GM12875 (cell line): ENCODE measurements around the gene NUP85.

Experiments
- H3K4me3 ChIP-seq: one replicate; pipeline ENCODE4 v1.5.1; 2011; ENCODE audit warnings: low read depth, low read length, control low read depth
- TF ChIP-seq, protein P1 (sequence below): IDR thresholded peaks from 2 replicates; pipeline ENCODE4 v1.5.1; 2011; ENCODE audit warnings: low read depth, mild to moderate bottlenecking, control low read depth, inconsistent platforms, low read length, moderate library complexity, borderline replicate concordance; ENCODE audit not compliant: insufficient read depth

The NUP85 gene

DNA sequence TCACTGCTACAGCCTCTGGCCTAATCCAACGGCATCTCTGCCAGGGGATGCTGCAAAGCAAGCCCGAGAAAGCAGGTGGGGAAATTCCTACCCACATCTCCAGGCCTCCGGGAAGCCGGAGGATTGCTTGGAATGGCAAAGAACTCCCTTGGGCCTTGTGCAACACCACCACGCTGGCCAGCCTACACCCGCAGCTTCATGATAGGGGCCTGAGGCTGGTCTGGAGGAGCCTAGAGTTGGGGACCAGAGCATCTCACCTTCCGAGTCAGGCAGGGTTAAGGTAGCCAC is 35.6 kb downstream of the NUP85 start:
- no peak overlapping the region for H3K4me3 ChIP-seq
- TF ChIP-seq, protein P1, sequence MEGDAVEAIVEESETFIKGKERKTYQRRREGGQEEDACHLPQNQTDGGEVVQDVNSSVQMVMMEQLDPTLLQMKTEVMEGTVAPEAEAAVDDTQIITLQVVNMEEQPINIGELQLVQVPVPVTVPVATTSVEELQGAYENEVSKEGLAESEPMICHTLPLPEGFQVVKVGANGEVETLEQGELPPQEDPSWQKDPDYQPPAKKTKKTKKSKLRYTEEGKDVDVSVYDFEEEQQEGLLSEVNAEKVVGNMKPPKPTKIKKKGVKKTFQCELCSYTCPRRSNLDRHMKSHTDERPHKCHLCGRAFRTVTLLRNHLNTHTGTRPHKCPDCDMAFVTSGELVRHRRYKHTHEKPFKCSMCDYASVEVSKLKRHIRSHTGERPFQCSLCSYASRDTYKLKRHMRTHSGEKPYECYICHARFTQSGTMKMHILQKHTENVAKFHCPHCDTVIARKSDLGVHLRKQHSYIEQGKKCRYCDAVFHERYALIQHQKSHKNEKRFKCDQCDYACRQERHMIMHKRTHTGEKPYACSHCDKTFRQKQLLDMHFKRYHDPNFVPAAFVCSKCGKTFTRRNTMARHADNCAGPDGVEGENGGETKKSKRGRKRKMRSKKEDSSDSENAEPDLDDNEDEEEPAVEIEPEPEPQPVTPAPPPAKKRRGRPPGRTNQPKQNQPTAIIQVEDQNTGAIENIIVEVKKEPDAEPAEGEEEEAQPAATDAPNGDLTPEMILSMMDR: no peak

DNA sequence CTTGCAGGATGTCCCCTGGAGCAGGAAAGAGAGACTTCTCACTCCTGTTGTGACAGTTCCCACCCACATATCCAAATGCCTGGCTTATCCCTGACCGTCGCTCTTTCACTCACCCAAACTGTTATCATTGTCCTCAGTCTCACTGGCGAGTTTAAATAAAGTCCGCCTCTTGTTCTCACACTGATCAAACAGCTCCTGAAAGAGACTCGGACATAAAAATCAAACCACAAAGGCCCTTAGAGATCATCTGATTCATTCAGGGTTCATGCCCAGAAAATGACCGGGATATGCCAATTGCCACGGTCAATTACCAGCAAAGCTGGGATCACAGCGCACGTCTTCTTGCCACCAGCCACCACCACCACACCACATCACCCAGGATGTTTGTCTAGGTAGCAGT is 36.0 kb downstream of the NUP85 start:
- H3K4me3 ChIP-seq: no peak overlapping the region
- TF ChIP-seq, protein P1: no peak

DNA sequence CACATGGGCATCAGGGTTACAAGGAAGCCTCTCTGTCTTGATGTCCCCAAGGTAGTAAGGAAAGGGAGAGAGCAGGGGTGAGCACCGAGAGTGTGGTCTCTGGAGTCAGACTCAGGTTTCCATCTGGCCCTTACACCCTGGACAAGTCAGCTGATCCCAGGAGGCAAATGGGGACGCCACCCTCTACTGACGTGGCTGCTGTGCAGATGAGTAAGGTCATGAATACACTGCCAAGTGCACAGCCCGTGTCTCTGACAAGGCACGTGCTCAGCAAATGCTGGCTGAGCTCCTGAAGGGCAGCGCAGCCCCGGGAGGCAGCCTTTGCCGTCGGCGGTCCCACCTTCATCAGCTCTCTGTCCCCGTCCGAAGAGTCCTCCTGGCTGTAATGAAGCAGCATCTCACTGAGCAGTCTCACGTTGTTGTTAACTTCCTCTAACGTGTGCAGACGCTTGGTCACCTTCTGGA is 36.5 kb downstream of the NUP85 start:
- H3K4me3 ChIP-seq: no peak overlapping the region
- TF ChIP-seq, protein P1: no peak

DNA sequence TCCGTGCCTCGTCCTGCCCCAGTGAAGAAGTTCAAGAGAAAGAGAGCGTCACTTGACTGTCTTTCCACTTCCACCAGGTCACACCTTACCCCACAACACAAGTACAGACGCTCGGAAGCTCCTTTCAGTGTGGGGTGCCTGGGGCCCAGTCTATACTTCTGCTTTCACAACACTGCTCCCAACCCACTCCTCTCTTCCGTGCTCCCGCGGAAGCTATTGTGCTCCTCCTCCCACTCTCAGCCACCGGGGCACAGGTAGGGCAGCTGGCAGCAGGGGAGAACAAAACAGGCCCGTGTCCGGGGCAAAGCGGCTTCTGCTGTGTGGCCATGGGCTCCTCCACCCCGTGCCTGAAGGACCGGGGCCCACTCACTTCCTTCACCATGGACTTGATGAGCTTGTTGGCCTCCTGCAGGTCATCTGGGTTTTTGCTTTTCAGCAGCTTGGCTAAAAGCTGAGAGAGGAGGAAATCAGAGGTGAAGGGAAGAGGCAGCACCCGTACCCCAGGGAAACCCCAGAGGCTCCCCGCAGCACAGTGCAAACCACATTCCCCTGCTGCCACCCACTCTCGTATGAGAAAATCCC is 37.1 kb downstream of the NUP85 start:
- TF ChIP-seq, protein P1: no peak
- H3K4me3 ChIP-seq: no peak overlapping the region

DNA sequence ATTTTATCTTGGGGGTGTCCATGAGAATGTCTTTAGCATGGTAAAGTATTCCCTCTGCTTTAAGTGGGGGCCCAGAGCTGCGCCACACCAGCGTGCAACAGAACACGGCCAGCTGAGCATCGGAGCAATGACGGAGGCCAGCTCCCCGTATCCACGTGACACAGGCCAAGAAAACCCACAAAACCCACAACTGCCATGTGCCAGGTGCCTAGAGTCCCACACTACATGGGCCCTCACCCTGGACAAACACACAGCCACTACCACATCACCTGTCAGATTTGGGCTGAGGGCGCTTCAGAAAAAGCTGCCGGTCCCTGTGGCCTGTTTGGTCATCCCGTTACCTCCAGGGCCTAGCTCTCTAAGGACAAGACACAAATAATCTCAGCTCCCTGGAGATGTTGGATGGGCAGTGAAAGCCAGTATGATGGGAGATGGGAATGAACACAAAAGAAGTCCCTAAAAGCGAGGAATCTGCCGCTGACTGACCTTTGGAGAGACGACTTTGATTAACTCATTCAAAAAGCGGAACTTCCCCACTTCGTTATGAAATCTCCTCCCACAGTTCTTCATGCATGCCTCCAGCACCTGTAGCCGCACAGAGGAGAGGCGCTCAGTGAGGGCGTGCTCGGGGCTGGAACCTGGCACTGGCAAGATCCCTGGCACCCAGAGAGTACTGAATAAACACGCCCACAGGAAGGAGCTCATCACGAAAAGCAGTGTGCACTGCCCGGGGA is 38.8 kb downstream of the NUP85 start:
- no peak overlapping the region for H3K4me3 ChIP-seq
- TF ChIP-seq, protein P1: no peak

DNA sequence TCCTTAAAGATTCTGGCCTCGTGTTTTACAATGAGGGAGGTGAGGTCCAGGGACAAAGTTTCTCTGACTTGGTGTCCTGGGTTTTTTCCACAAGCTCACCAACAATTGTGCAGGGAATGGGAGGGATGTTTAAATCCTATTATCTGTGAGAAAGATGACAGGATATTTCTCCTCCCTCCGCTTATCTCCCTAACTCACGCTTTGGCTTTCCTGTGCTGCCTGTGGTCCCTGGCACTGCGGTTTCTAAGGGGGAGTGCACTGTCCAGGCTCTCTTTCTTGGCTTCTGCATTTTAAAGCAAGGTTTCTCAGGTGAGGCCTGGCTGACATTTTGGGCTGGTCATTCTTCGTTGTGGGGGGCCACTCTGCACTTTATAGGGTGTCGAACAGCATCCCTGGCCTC is 39.5 kb downstream of the NUP85 start:
- H3K4me3 ChIP-seq: no peak overlapping the region
- TF ChIP-seq, protein P1: no peak

DNA sequence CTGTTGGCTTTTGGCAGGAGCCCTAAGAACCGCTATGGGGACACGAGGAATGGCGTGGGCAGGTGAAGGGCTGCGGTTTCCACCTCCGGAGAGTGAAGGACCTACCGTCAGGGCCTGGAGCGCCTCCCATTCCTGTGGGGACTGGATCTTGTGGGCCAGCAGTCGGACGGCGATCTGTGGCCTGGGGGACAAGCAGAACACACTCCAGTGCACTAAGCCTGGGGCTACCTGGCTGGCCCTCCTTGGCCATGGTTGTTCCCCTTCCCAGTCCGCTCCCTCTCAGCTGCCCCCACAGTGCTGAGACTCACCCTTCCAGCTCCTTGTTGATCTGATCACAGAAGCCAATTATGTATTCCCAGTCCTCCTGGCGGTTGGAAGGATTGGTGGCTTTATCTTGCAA is 40.9 kb downstream of the NUP85 start:
- H3K4me3 ChIP-seq: no peak overlapping the region
- TF ChIP-seq, protein P1: no peak
